ENCODE data around the gene FBN2. TPM values are rescaled to one million over a fixed set of nuclear protein-coding genes. Genes with fewer than 3 reads are reported as not detected.

Gene FBN2
- total RNA-seq (2014; rRNA removed; shearing (Covaris generic)): 0.34 and 0.43 TPM in 2 replicates
- polyA plus RNA-seq (2015; cell fraction: cytosol; rRNA removed): 0.49 and 0.87 TPM in 2 replicates
- polyA plus RNA-seq (2015; cell fraction: nucleus; rRNA removed): 0.28 and 0.54 TPM in 2 replicates

GRCh38 chr5:128538000-128538249 is at the start of gene FBN2:
Gene FBN2, minus strand, starts transcription at chr5:128538245. Its CDS starts 642 bp downstream, at chr5:128537603.
- in situ Hi-C loops (cut with HindIII; ENCODE audit: low pct_unique_long_range_greater_than_20kb, low sequenced_read_pairs): no loop called here
- DNase-seq (ENCODE audit: low read depth, low spot score): no peak

- in situ Hi-C loops (cut with HindIII; ENCODE audit: low pct_unique_long_range_greater_than_20kb, low sequenced_read_pairs): no loop called here
- no peak for DNase-seq (ENCODE audit: low read depth, low spot score)
These were observed 49.2 kb upstream of the FBN2 start for GRCh38 chr5:128587275-128587674.

- in situ Hi-C loops (cut with HindIII; ENCODE audit: low pct_unique_long_range_greater_than_20kb, low sequenced_read_pairs): no loop called here
- DNase-seq (ENCODE audit: low read depth, low spot score): no peak
These were observed 48.8 kb upstream of the FBN2 start for GRCh38 chr5:128586848-128587247.

- DNase-seq (ENCODE audit: low read depth, low spot score): no peak
- in situ Hi-C loops (cut with HindIII; ENCODE audit: low pct_unique_long_range_greater_than_20kb, low sequenced_read_pairs): no loop called here
These were observed 41.6 kb upstream of the FBN2 start for GRCh38 chr5:128579639-128580038.

GRCh38 chr5:128579093-128579492 is 41.0 kb upstream of the FBN2 start:
- in situ Hi-C loops (cut with HindIII; ENCODE audit: low pct_unique_long_range_greater_than_20kb, low sequenced_read_pairs): no loop called here
- DNase-seq (ENCODE audit: low read depth, low spot score): no peak

GRCh38 chr5:128574041-128574440 is 36.0 kb upstream of the FBN2 start:
- in situ Hi-C loops (cut with HindIII; ENCODE audit: low pct_unique_long_range_greater_than_20kb, low sequenced_read_pairs): no loop called here
- no peak for DNase-seq (ENCODE audit: low read depth, low spot score)

- DNase-seq (ENCODE audit: low read depth, low spot score): no peak
- in situ Hi-C loops (cut with HindIII; ENCODE audit: low pct_unique_long_range_greater_than_20kb, low sequenced_read_pairs): no loop called here
These were observed 34.9 kb upstream of the FBN2 start for GRCh38 chr5:128572930-128573319.

GRCh38 chr5:128572051-128572929 is 34.2 kb upstream of the FBN2 start:
- DNase-seq (ENCODE audit: low read depth, low spot score): no peak
- in situ Hi-C loops (cut with HindIII; ENCODE audit: low pct_unique_long_range_greater_than_20kb, low sequenced_read_pairs): no loop called here

GRCh38 chr5:128566178-128566577 is 28.1 kb upstream of the FBN2 start:
- in situ Hi-C loops (cut with HindIII; ENCODE audit: low pct_unique_long_range_greater_than_20kb, low sequenced_read_pairs): no loop called here
- DNase-seq (ENCODE audit: low read depth, low spot score): no peak

- no peak for DNase-seq (ENCODE audit: low read depth, low spot score)
- in situ Hi-C loops (cut with HindIII; ENCODE audit: low pct_unique_long_range_greater_than_20kb, low sequenced_read_pairs): no loop called here
These were observed 21.6 kb upstream of the FBN2 start for GRCh38 chr5:128559300-128560297.

GRCh38 chr5:128553747-128554146 is 15.7 kb upstream of the FBN2 start:
- no peak for DNase-seq (ENCODE audit: low read depth, low spot score)
- in situ Hi-C loops (cut with HindIII; ENCODE audit: low pct_unique_long_range_greater_than_20kb, low sequenced_read_pairs): no loop called here

GRCh38 chr5:128551476-128551875 is 13.4 kb upstream of the FBN2 start:
- in situ Hi-C loops (cut with HindIII; ENCODE audit: low pct_unique_long_range_greater_than_20kb, low sequenced_read_pairs): no loop called here
- DNase-seq (ENCODE audit: low read depth, low spot score): no peak

GRCh38 chr5:128549496-128549895 is 11.5 kb upstream of the FBN2 start:
- in situ Hi-C loops (cut with HindIII; ENCODE audit: low pct_unique_long_range_greater_than_20kb, low sequenced_read_pairs): no loop called here
- no peak for DNase-seq (ENCODE audit: low read depth, low spot score)

GRCh38 chr5:128546658-128547281 is 8.7 kb upstream of the FBN2 start:
- no peak for DNase-seq (ENCODE audit: low read depth, low spot score)
- in situ Hi-C loops (cut with HindIII; ENCODE audit: low pct_unique_long_range_greater_than_20kb, low sequenced_read_pairs): no loop called here

GRCh38 chr5:128541385-128541784 is 3.3 kb upstream of the FBN2 start:
- in situ Hi-C loops (cut with HindIII; ENCODE audit: low pct_unique_long_range_greater_than_20kb, low sequenced_read_pairs): no loop called here
- DNase-seq (ENCODE audit: low read depth, low spot score): no peak

- DNase-seq (ENCODE audit: low read depth, low spot score): no peak
- in situ Hi-C loops (cut with HindIII; ENCODE audit: low pct_unique_long_range_greater_than_20kb, low sequenced_read_pairs): no loop called here
These were observed 989 bp upstream of the FBN2 start for GRCh38 chr5:128539038-128539429.

GRCh38 chr5:128538250-128539037 is 399 bp upstream of the FBN2 start:
- in situ Hi-C loops (cut with HindIII; ENCODE audit: low pct_unique_long_range_greater_than_20kb, low sequenced_read_pairs): no loop called here
- no peak for DNase-seq (ENCODE audit: low read depth, low spot score)
